ENCODE data around the gene EMP2.

The EMP2 gene

GRCh38 chr16:10609402-10609774 lies 29.0 kb upstream of the EMP2 start:
- no peak for FAIRE-seq

GRCh38 chr16:10608687-10609401 lies 28.4 kb upstream of the EMP2 start:
- no peak for FAIRE-seq

- no peak for FAIRE-seq
Measured at GRCh38 chr16:10607157-10607556, 26.8 kb upstream of the EMP2 start.

DNA sequence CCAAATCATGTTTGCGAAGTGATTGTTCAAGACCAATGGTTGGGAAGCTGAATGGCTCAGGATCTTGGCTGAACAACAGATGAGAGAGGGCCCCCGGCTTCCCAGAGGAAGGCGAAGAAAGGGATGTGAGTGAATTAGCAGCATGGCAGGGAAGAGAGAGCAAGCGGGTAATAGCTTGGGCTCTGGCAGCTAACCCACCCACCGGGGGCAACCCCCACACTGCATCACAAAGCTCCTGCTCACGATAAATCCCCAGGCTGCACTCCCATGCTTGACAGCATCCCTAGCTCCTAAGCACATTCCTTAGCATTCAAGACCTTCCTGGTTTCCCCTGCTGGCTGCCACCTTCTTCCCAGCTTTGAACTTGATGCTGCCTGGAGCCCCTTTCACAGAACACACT lies 26.2 kb upstream of the EMP2 start:
- FAIRE-seq = no peak

DNA sequence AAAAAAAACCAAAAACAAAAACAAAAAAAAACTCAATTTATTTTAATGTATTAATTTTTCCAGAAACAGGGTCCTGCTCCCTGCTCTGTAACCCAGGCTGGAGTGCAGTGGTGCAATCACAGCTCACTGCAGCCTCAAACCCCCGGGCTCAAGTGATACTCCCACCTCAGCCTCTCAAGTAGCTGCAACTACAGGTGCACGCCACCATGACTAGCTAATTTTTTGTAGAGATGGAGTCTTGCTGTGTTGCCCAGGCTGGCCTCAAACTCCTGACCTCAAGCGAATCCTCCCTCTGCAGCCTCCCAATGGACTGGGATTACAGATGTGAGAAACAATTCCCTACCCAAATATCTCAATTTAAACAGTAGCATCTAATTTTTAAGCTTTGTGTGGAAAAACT lies 25.2 kb upstream of the EMP2 start:
- no peak for FAIRE-seq

- FAIRE-seq = no peak
Measured at GRCh38 chr16:10601444-10602408, 21.3 kb upstream of the EMP2 start.

GRCh38 chr16:10600782-10601443 lies 20.5 kb upstream of the EMP2 start:
- FAIRE-seq = no peak

- FAIRE-seq = no peak
Measured at GRCh38 chr16:10599626-10600025, 19.2 kb upstream of the EMP2 start.

GRCh38 chr16:10598157-10598556 lies 17.8 kb upstream of the EMP2 start:
- FAIRE-seq = no peak

DNA sequence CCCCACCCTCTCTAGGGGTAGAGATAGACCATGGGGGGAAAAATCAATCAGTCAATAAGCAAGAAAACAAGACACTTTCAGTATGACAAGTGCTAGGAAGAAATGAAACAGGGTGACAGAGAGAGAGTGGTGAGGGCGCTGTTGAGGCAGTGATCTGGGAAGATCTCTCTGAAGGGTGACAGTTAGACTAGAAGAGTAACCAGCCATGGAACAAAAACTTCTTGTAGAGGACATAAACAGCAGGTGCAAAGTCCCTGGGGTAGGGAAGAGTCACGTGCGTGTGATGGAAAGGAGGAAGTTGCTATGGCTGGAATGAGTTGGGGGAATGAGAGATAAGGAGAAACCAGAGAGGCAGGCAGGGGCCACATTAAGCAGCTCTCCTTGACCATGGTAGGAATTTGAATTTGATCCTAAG lies 16.8 kb upstream of the EMP2 start:
- no peak for FAIRE-seq

DNA sequence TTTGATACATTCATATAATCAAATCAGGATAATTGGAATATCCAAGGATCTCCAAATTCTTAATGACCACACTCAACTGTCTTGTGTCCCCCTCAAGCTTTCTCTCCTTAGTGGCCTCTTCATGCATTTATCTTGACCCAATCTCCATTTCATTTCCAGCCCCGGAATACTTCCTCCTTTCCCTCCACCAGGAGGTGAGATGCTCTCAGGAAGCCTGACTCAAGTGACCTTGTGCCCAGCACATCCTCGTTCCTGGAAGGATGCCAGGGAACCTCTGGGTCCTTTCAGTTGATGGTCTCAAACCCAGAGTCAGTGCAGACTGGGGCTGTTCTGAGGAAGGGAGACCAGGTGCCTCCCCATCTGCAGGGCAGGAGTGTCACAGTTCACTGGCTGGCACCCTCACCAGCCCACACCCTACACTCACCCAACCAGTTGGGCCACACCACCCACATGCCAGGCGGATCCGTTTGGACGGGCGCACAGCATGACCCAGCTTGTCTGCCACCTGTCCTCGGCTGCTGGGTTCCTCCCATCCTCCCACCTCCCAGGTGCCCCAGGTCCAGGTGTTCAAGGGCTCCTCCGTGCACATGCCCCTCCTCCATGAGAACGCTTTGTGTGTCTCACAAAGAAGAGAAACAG lies 14.0 kb upstream of the EMP2 start:
- no peak for FAIRE-seq

- FAIRE-seq = no peak
Measured at GRCh38 chr16:10592611-10593010, 12.2 kb upstream of the EMP2 start.

- FAIRE-seq = no peak
Measured at GRCh38 chr16:10590342-10590741, 9.9 kb upstream of the EMP2 start.

DNA sequence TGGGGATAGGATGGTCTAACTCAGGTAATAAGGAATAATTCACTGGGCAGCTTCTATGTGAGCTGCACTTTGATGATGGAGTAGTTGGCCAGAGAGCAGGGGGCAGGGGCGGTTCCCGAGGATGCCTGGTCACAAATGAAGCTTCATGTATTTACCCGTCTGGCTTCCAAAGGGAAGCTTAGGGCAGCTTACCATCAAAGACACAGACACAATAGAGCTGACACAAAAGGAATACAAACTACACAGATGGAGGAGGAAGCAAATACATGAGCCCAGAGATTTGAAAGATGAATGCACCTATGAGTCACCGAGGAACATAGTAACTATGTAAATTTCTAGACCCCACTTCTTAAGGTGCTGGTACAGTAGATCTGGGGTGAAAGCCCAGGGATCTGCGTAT lies 8.7 kb upstream of the EMP2 start:
- FAIRE-seq = no peak

DNA sequence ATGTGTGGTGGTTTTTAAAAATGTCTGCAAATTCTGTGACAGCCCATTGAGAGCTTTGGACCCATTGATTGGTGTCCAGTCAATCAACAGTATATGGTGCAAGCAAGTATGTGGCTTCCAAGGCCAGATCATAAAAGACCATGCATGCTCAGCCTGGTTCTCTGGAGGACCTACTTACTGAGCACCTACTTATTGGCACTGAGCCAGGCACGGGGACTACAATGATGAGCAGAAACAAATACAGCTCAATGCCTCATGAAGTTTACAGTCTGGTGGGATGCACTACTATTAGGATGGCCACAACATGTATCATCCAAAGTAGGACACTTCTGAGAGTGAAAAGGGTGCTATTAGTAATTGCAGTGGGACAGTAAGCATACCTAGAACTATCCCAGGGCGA lies 7.2 kb upstream of the EMP2 start:
- FAIRE-seq = no peak

DNA sequence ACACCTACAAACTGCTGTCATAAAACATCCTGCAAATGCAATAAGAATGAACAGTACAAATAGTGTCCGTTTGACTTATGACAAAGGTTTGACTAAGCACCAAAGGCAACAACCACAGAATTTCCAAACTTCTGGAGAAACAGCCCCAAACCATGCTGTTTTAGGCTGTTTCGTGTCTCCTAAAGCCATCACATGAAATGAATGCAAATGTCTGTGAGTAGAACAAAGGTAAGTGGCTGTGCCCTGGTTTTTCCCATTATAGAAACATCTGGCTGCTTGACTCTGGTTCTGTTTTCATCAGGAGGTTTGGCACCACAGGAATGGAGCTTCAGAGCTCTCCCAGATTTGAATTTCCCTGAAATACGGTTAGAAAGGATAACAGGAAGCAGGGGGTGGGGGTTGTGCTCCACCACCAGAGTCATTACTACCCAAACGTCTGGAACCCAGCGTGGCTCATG lies 4.6 kb upstream of the EMP2 start:
- no peak for FAIRE-seq

DNA sequence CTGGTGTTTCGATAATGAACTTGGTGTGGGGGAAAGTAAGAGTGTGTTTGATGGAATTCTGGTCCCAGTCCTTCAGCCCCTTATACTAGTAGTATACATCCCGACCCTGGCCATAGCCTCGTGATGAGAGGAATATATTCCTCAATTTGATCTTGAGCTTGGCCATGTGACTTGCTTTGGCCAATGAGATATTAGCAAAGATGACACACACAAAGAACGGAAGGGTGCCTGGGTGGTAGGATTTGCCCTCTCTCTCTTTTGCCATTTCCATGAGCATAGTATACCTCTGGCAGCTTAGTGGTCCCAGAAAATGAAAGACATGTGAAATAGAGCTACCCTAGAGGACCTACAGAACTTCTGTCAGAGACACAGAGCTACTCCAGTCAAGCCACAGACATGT lies 2.9 kb upstream of the EMP2 start:
- FAIRE-seq = no peak

- FAIRE-seq = no peak
Measured at GRCh38 chr16:10581507-10581906, 1.1 kb upstream of the EMP2 start.

GRCh38 chr16:10580883-10581247 lies 467 bp upstream of the EMP2 start:
- FAIRE-seq = no peak

DNA sequence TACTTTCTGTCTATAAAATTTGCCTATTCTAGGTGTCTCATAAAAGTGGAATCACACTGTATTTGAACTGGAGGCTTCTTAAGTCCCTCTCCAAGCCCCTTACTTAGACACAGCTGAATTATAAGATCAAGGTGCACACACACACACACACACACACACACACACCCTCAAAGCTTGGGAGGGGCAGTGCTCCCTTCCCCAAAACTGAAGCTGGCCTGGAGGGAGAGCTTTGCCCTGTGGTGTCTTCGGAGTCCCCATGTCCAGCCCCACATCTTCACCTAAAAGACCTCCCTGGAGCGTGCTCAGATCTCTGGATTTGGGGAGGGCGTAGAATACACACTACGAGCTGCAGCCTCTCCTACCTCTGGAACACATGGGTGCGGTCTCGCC lies 828 bp downstream of the EMP2 start:
- FAIRE-seq = no peak

DNA sequence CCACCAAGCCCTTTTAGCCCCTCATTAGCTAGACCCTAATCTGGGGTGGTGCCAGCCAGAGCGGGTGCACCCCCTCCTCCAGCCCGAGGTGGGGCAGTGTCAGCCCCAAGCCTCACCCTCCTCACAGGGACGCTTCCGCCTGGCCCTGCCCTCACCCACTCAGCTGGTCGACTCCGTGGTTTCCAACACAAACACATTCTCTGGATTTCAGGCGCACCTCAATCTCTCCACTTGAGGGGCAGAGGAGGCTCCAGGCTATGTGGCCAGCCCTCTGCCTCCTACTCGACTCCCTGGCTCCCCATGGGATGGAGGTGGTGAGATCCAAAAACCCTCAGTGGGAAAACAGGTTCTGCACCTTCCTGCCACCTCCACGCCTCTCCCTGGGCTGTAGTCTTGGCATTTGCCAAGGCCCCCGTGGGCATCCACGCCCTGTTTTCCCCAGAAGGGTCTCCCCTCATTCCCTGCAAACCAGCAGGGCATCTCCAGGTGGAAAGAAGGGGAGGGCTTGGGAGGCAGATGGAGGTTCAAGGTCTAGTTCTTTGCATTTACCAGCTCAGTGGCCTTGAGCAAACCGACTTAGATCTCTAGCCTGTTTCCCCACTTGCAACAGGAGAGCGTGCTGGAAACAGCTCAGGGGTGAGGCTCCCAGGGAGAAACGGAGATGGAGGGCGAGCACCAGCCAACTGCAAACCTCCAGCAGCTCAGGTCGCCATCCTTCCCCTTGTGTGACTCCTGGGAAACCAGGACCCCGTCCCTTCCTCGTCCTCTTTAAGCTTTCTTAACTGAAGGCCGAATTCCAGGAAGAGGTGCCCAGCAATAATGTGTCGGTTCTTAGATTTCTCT lies 1.7 kb downstream of the EMP2 start:
- no peak for FAIRE-seq
